K562 (cell line): ENCODE results near the gene RNPEPL1. TPM values are rescaled to one million over a fixed set of nuclear protein-coding genes. Genes with fewer than 3 reads are reported as not detected.

Experiments
- ATAC-seq: fragments of 200-7000 bp; cut with Tn5 transposase; 3 replicates; pipeline ENCODE4 v1.9.1; 2020; ENCODE audit warnings: moderate library complexity
- BruUV-seq: library from RNA; stranded (reverse); fragments of 400-500 nt; replicated peaks from 2 replicates; lab custom pipeline; 2021; lab: Mats Ljungman, UMichigan
- CTCF ChIA-PET: fragments of 300-600 bp; formaldehyde crosslinking; extraction: SDS; loops from one replicate; lab custom pipeline; 2021; ENCODE audit warnings: low intra/inter-chr PET ratio; lab: Yijun Ruan, JAX
- POLR2A ChIA-PET: fragments of 300-600, 350-650 bp; sonication (Branson Sonifier 250); formaldehyde crosslinking; extraction: SDS; loops from one replicate; lab custom pipeline; 2021; ENCODE audit warnings: antibody characterized with exemption, inconsistent platforms; lab: Yijun Ruan, JAX
- DNase-seq, 4 experiments: peaks; one replicate each; pipeline versions ENCODE4 v3.0.0 to v3.0.0-alpha.2; 2011 to 2018; ENCODE audit warnings: low spot score in 3 of 4, mixed read lengths in 3 of 4; ENCODE audit errors: extremely low read depth in 1 of 4
- FAIRE-seq: peaks from 2 replicates; lab custom pipeline; 2011; peaks lifted over from hg19 to GRCh38; lab: Jason Lieb, UNC
- H2AFZ ChIP-seq: 2 replicates; pipeline ENCODE4 v1.6.0; 2011; ENCODE audit warnings: low read depth, low read length, control low read depth, inconsistent platforms
- H3K27ac ChIP-seq: fragments of 200-600 bp; 3 replicates; pipeline ENCODE4 v1.8.0; 2011; ENCODE audit warnings: low read depth, mild to moderate bottlenecking, control low read depth, inconsistent platforms, low read length, moderate library complexity, mixed read lengths; ENCODE audit errors: extremely low read depth
- H3K27me3 ChIP-seq, 2 experiments: fragments of 300-600 bp in 1 of 2; 2 replicates in 1 of 2; 3 replicates in 1 of 2; pipeline versions ENCODE4 v1.6.0 to v1.8.0; 2011; ENCODE audit warnings: inconsistent platforms in 2 of 2, low read length in 2 of 2, mild to moderate bottlenecking in 1 of 2, mixed read lengths in 1 of 2, moderate library complexity in 1 of 2; ENCODE audit not compliant: control insufficient read depth in 2 of 2, insufficient read depth in 2 of 2
- H3K36me3 ChIP-seq: fragments of 300-600 bp; 3 replicates; pipeline ENCODE4 v1.8.0; 2011; ENCODE audit warnings: mild to moderate bottlenecking, low read length, inconsistent platforms; ENCODE audit not compliant: control insufficient read depth, insufficient read depth
- H3K4me1 ChIP-seq, 2 experiments: fragments of 200-600 bp in 1 of 2; replicated peaks in 1 of 2; 2 replicates in 1 of 2; 3 replicates in 1 of 2; pipeline versions ENCODE4 v1.5.1 to v1.8.0; 2011; ENCODE audit warnings: inconsistent platforms in 2 of 2, low read length in 2 of 2, mild to moderate bottlenecking in 1 of 2, mixed read lengths in 1 of 2, moderate library complexity in 1 of 2; ENCODE audit not compliant: control insufficient read depth in 2 of 2, insufficient read depth in 2 of 2
- H3K4me2 ChIP-seq: 2 replicates; pipeline ENCODE4 v1.6.1; 2011; ENCODE audit warnings: low read length, control low read depth, inconsistent platforms, mixed read lengths; ENCODE audit not compliant: insufficient read depth
- H3K4me3 ChIP-seq: fragments of 200-600 bp; sonication (generic), shearing (Covaris generic); 2 replicates; pipeline ENCODE4 v1.5.1; 2016; ENCODE audit warnings: control low read depth, inconsistent platforms
- H3K79me2 ChIP-seq: fragments of 200-600 bp; 3 replicates; pipeline ENCODE4 v1.8.0; 2011; ENCODE audit warnings: low read length, inconsistent platforms; ENCODE audit not compliant: control insufficient read depth, insufficient read depth
- H3K9ac ChIP-seq, 2 experiments: 2 replicates each; pipeline versions ENCODE4 v1.6.0 to v1.6.1; 2011; ENCODE audit warnings: low read depth in 2 of 2, low read length in 2 of 2, control low read depth in 1 of 2, inconsistent platforms in 1 of 2, mild to moderate bottlenecking in 1 of 2, mixed read lengths in 1 of 2; ENCODE audit not compliant: insufficient read depth in 1 of 2
- H3K9me1 ChIP-seq: one replicate; pipeline ENCODE4 v1.6.0; 2011; ENCODE audit warnings: inconsistent platforms, mild to moderate bottlenecking, low read length, moderate library complexity; ENCODE audit not compliant: control insufficient read depth, insufficient read depth
- H3K9me3 ChIP-seq: replicated peaks from 2 replicates; pipeline ENCODE4 v1.5.1; 2011; ENCODE audit warnings: low read depth, low read length, inconsistent platforms; ENCODE audit not compliant: control insufficient read depth, insufficient read depth
- H4K20me1 ChIP-seq: replicated peaks from 2 replicates; pipeline ENCODE4 v1.6.1; 2011; ENCODE audit warnings: low read length, inconsistent platforms, mixed read lengths; ENCODE audit not compliant: control insufficient read depth, insufficient read depth
- CREBBP ChIP-seq: IDR thresholded peaks from one replicate; pipeline ENCODE4 v1.6.1; 2012; ENCODE audit warnings: low read depth, mild to moderate bottlenecking, control low read depth, inconsistent platforms, low read length
- FOXP1 ChIP-seq: sonication (generic); formaldehyde crosslinking; IDR thresholded peaks from 2 replicates; pipeline ENCODE4 v1.8.0; 2022; ENCODE audit warnings: mild to moderate bottlenecking, missing genetic modification reagents
- GTF2A2 ChIP-seq: IDR thresholded peaks from 2 replicates; pipeline ENCODE4 v1.6.1; 2016; ENCODE audit warnings: mild to moderate bottlenecking, missing genetic modification characterization, missing compliant biosample characterization
- HIVEP1 ChIP-seq: fragments of 250-450 bp; sonication (Bioruptor Pico); IDR thresholded peaks from 2 replicates; pipeline ENCODE4 v1.4.0; 2020; ENCODE audit warnings: mild to moderate bottlenecking
- LARP7 ChIP-seq: fragments of 450-650 bp; IDR thresholded peaks from 2 replicates; pipeline ENCODE4 v1.6.1; 2016
- ZNF699 ChIP-seq: fragments of 250-450 bp; sonication (Bioruptor Pico); IDR thresholded peaks from 2 replicates; pipeline ENCODE4 v1.8.0; 2021; ENCODE audit warnings: mild to moderate bottlenecking, moderate library complexity; ENCODE audit not compliant: insufficient replicate concordance
- ZNF785 ChIP-seq: fragments of 250-450 bp; sonication (Bioruptor Pico); IDR thresholded peaks from 2 replicates; pipeline ENCODE4 v1.4.0; 2020; ENCODE audit warnings: mild to moderate bottlenecking
- WGBS: fragments of 100-300 bp; shearing (Covaris generic); methylation state at CpG from one replicate; pipeline ENCODE4 v1.1.6; 2016; ENCODE audit warnings: low coverage, mixed read lengths; ENCODE audit not compliant: insufficient coverage; ENCODE audit errors: missing lambda C conversion rate; 5-methylcytosine and 5-hydroxymethylcytosine counted together
- in situ Hi-C: fragments of 300-500 bp; cut with MboI; formaldehyde crosslinking; loops from 4 replicates; pipeline ENCODE4 v1.15.0; 2018; ENCODE audit warnings: inconsistent platforms, mixed read lengths
- intact Hi-C: fragments of 100-400 bp; cut with micrococcal nuclease; formaldehyde crosslinking; loops from 2 replicates; pipeline ENCODE4 v1.14.2; 2022
- polyA plus RNA-seq, 8 experiments: library from polyadenylated mRNA; depleted of rRNA in 4 of 8; stranded (reverse) in 5 of 8; unstranded in 3 of 8; fragments of >200 nt; fragmentation: Nextera tagmentation in 2 of 8; fragmentation: Illumina TruSeq in 1 of 8; extraction: Ambion mirVana in 2 of 8; extraction: Trizol in 1 of 8; gene quantifications; 2 replicates each; pipeline versions ENCODE4 v1.2.1 to v1.2.3, GENCODE V29; 2011 to 2014; ENCODE audit warnings: inconsistent platforms in 1 of 8, missing spikeins in 1 of 8
- total RNA-seq, 7 experiments: library from RNA; depleted of rRNA in 6 of 7; stranded (reverse); fragments of >200 nt in 6 of 7; fragmentation: Illumina TruSeq in 2 of 7; extraction: Trizol in 2 of 7; gene quantifications; 2 replicates each; pipeline versions ENCODE4 v1.2.1 to v1.2.3, GENCODE V29; 2011 to 2021; ENCODE audit warnings: low replicate concordance in 1 of 7
- TF ChIP-seq, protein P1 (sequence below): fragments of 450-650 bp; IDR thresholded peaks from 2 replicates; pipeline ENCODE4 v1.6.1; 2016
- TF ChIP-seq, protein P2 (sequence below): sonication (generic); formaldehyde crosslinking; IDR thresholded peaks from 2 replicates; pipeline ENCODE4 v1.8.1; 2022; ENCODE audit warnings: missing genetic modification reagents
- TF ChIP-seq, protein P3 (sequence below): fragments of 250-450 bp; sonication (Bioruptor Pico); IDR thresholded peaks from 2 replicates; pipeline ENCODE4 v1.4.0; 2020; ENCODE audit warnings: mild to moderate bottlenecking, moderate library complexity, borderline replicate concordance
- TF ChIP-seq, protein P4 (sequence below): fragments of 250-450 bp; sonication (Bioruptor Pico); IDR thresholded peaks from 2 replicates; pipeline ENCODE4 v1.8.0; 2021; ENCODE audit warnings: moderate library complexity, mild to moderate bottlenecking, inconsistent platforms

RNPEPL1 gene
- total and polyA plus RNA-seq, 9 of the 15 experiments (the other 6 are each of a cell fraction or from before 2014, with no cell fraction given) = 0.07 to 38.7 (median 5.6) TPM

DNA sequence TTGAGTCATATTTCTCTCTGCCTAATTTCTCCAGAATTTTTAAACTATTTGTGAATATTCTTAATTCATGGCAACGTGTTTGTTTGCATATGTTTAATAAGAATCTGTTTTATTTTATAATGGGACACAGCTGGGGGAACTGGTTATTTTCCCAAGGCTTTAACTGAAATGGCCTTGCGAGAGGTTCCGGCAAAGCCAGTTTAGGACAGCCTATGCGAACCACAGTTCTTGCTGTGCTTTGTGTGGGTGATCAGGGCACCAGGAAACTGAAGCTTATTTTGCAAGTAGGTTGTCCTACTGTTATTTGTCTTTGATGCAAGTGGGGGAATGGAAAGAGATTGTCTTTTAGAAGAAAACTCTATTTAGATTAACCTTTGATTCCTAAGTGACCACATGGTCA is 17.0 kb upstream of the RNPEPL1 start:
- Histone ChIP-seq H3K9me1 (no peaks in the 10 kb centered on the region), H3K4me2 (no peak overlapping the region), H3K79me2 (peaks cover 9% of the 10 kb centered on the region), H3K4me3 (no peak overlapping the region), H3K36me3 (peaks cover 40% of the 10 kb centered on the region; the same call in 2 of the 3 replicates), H2AFZ (no peak overlapping the region), H3K9ac (no peak overlapping the region), H4K20me1 (no peaks in the 10 kb centered on the region), H3K27me3 (no peaks in the 10 kb centered on the region), H3K4me1 (no peaks in the 10 kb centered on the region), H3K27ac (no peak overlapping the region), H3K9me3 (peaks cover 2% of the 10 kb centered on the region; the same call in 1 of the 2 replicates)
- no peak for ATAC-seq
- WGBS = 79% methylated on average over 4 of the region's 4 CpGs
- in situ Hi-C loops (no loop called here), intact Hi-C loops (no loop called here)
- no peak for DNase-seq
- CTCF ChIA-PET = no interaction called here
- no peak for FAIRE-seq
- BruUV-seq = no TSS peak
- POLR2A ChIA-PET = interaction anchor here (0.6 to 1.1 kb wide), 2 partner anchors 10 to 341 kb away, joined by 3 read pairs; no protein-coding TSS in a partner anchor
- TF ChIP-seq, protein P1, sequence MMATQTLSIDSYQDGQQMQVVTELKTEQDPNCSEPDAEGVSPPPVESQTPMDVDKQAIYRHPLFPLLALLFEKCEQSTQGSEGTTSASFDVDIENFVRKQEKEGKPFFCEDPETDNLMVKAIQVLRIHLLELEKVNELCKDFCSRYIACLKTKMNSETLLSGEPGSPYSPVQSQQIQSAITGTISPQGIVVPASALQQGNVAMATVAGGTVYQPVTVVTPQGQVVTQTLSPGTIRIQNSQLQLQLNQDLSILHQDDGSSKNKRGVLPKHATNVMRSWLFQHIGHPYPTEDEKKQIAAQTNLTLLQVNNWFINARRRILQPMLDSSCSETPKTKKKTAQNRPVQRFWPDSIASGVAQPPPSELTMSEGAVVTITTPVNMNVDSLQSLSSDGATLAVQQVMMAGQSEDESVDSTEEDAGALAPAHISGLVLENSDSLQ = no peak

DNA sequence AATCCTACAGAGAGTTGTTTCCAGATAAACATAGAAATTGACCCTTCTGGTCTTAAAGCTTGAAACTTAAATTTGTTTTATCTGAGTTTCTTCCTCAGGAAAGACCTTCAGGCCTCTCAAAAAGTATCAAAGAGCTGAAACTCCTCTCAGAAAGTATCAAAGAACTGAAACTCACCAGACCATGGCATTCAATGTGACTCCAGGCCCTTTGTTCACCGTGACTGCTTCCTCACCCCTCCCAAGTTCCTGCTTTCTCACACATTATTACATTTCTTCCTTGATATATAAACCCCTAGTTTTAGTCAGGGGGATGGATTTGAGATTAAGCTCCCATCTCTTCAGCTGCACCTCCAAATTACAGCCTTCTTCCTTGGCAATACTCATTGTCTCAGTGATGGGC is 16.5 kb upstream of the RNPEPL1 start:
- Histone ChIP-seq H3K79me2 (peaks cover 15% of the 10 kb centered on the region), H3K27ac (no peak overlapping the region), H3K9me1 (no peaks in the 10 kb centered on the region), H3K4me1 (no peaks in the 10 kb centered on the region; a peak in 1 of 5 replicates), H2AFZ (no peak overlapping the region), H3K36me3 (peaks cover 40% of the 10 kb centered on the region; the same call in 2 of the 3 replicates), H3K4me2 (no peak overlapping the region), H4K20me1 (no peaks in the 10 kb centered on the region), H3K4me3 (no peak overlapping the region), H3K27me3 (no peaks in the 10 kb centered on the region), H3K9ac (no peak overlapping the region), H3K9me3 (peaks cover 2% of the 10 kb centered on the region; the same call in 1 of the 2 replicates)
- BruUV-seq = no TSS peak
- 0% methylated on average over 1 of the region's 1 CpG for WGBS
- intact Hi-C loops = no loop called here
- no peak for FAIRE-seq
- ChIA-PET CTCF (no interaction called here), POLR2A (interaction anchor here (0.6 to 1.1 kb wide), 2 partner anchors 9 to 341 kb away, joined by 3 read pairs; no protein-coding TSS in a partner anchor)
- DNase-seq = no peak
- in situ Hi-C loops = no loop called here
- ATAC-seq = no peak
- TF ChIP-seq ZNF785 (CRISPR knock-in tag) = no peak
- no peak for TF ChIP-seq HIVEP1 (CRISPR knock-in tag)
- no peak for TF ChIP-seq LARP7
- no peak for TF ChIP-seq FOXP1 (CRISPR knock-in tag)
- TF ChIP-seq, protein P2, sequence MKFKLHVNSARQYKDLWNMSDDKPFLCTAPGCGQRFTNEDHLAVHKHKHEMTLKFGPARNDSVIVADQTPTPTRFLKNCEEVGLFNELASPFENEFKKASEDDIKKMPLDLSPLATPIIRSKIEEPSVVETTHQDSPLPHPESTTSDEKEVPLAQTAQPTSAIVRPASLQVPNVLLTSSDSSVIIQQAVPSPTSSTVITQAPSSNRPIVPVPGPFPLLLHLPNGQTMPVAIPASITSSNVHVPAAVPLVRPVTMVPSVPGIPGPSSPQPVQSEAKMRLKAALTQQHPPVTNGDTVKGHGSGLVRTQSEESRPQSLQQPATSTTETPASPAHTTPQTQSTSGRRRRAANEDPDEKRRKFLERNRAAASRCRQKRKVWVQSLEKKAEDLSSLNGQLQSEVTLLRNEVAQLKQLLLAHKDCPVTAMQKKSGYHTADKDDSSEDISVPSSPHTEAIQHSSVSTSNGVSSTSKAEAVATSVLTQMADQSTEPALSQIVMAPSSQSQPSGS (CRISPR knock-in tag) = no peak
- TF ChIP-seq, protein P3, sequence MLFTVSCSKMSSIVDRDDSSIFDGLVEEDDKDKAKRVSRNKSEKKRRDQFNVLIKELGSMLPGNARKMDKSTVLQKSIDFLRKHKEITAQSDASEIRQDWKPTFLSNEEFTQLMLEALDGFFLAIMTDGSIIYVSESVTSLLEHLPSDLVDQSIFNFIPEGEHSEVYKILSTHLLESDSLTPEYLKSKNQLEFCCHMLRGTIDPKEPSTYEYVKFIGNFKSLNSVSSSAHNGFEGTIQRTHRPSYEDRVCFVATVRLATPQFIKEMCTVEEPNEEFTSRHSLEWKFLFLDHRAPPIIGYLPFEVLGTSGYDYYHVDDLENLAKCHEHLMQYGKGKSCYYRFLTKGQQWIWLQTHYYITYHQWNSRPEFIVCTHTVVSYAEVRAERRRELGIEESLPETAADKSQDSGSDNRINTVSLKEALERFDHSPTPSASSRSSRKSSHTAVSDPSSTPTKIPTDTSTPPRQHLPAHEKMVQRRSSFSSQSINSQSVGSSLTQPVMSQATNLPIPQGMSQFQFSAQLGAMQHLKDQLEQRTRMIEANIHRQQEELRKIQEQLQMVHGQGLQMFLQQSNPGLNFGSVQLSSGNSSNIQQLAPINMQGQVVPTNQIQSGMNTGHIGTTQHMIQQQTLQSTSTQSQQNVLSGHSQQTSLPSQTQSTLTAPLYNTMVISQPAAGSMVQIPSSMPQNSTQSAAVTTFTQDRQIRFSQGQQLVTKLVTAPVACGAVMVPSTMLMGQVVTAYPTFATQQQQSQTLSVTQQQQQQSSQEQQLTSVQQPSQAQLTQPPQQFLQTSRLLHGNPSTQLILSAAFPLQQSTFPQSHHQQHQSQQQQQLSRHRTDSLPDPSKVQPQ (CRISPR knock-in tag) = no peak
- TF ChIP-seq, protein P4, sequence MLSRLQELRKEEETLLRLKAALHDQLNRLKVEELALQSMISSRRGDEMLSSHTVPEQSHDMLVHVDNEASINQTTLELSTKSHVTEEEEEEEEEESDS (CRISPR knock-in tag) = no peak
- TF ChIP-seq GTF2A2 (tag) = no peak
- no peak for TF ChIP-seq ZNF699
- no peak for TF ChIP-seq CREBBP
